ENCODE measurements around the gene KIAA1958.
"Not testable (repeated sequence)": the region's sequence is repeated elsewhere in the genome, so short reads cannot be mapped to it uniquely, and the experiment has no call there.

KIAA1958 gene

DNA sequence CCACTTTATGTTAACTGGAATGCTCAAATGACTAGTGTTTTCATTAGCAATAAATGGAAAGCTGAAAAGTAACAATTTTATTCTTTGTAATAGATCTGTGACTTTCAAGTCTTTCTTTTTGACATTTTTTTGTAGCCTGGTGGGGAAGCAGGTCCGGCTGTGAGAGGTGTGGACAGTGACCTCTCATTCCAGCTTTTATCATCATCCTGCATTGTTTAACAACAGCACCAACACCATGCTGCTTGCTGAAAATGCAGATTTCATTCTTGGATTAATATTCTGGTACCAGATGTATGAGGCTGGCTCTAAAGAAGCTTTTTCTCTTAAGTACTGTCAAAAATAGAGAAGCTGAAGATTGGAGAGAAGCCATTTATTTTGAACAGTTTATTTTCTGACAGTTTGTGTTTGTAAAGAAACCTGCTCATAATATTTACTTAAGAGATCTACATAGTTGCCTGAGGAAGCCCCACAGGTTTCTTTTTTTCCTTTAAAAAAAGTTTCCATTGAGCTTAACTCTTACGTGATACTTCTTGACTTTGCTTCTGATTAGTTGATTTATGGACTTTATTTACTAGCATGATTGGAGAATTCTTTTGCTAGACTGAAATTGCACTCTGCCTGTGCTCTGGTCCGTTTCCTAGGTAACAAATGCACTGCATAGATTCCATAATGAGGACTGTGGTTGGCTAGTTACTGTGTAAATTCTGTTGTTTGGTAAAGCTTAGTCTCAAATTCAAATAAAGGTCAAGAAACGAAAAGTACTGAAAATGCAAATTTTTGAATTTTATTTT is 3.4 kb downstream of the KIAA1958 start:
- no peak for DNase-seq

DNA sequence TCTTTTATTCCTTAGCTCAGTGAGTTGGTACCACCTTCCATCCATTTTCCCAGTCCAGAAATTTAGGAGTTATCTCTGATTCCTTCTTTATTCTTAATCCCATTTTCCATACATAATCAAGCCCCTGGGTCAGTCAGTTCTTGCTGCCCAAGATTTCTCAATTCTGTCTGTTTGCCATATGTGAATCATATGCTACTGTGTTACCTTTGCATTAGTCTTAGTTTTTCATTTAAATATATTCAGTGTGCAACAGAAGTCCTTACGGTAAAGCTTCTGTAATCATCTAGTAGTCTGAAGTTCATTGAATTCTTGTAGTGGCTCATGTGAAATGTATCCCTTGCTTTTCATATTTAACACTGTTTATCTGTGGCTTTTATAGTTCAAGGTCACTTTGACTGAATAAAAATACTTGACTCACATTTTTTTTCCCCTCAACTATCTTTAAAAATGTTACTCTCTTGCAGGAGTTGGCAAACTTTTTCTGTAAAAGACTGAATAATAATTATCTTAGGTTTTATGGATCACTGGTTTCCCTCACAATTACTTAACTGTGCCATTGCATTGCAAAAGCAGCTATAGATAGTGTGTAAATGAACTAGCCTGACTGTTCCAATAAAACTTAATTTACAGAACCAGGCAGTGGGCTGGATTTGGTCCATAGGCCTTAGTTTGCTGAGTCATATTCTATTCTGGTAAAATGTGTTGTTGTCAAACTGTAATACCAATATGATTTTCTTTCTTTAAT is 6.9 kb downstream of the KIAA1958 start:
- DNase-seq = no peak

DNA sequence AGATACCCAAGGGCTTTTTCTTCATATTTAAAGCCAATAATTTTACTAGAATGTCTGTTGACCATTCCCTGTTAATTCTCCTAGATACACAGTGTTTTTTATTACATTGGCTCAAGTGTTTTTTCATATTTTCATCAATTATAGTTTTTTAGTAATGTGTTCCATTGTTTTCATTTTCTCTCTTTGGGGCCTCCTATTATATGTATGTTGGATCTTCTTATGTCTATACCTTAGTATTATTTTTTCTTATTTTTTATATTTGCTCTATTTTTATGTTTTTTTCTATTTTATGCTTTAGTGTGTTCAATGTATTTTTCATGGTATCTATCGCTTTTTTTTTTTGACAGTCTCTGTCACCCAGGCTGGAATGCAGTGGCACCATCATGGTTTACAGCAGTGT is 7.5 kb downstream of the KIAA1958 start:
- DNase-seq = no peak

DNA sequence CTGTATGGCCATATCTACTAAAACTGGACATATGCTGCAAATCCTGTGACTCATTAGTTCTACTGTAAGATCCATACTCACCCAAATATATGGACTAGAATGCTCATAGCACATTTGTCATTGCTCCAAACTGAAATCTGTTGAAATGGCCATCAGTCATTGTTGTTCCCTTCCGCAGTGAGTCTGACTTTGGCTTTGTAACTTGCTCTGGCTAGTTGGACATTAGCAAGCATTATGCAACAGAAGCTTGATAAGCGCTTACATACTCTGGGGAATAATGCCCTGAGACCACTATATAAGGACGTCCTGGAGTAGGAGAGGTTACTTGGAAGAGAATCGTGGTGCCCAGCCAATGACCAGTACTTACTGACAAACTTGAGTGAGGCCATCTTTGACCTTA is 9.0 kb downstream of the KIAA1958 start:
- no peak for DNase-seq

DNA sequence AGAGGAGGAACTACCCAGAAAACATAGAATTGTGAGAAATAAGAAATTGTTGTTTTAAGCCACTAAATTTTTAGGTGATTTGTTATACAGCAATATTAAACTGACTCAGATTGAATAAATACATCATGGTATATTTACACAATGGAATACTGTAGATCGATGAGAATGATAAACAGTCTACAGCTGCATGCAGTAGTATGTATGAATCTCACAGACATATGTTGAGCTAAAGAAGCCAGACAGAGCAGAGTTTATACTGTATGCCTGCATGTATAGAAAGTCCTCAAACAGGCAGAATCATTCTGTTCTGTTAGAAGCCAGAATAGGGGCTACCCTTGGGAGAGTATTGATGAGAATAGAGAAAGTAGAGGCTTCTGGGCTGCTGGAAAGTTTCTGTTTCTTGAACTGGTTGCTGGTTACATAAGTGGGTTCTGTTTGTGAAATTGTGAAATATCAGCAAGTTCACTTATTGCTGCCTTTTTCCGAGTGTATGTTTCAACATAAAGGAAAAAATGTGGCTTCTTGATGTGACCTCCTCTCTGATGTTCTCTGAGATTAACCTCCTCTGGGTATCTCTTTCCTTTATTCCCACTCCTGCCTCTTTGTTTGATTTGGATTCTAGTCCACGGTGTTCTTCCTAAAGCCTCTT is 9.6 kb downstream of the KIAA1958 start:
- no peak for DNase-seq

DNA sequence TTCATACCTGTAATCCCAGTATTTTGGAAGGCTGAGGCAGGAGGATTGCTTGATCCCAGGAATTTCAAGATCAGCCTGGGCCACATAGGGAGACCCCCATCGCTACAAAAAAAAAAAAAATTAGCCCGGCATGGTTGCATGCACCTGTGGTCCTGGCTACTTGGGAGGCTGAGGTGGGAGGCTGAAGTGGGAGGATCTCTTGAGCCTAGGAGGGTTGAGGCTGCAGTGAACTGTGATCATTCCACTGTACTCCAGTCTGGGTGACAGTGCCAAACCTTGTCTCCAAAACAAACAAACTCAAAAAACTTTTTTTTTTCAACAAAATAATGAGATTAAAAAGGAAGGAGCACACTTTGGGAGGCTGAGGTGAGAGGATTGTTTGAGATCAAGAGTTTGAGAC is 14.2 kb downstream of the KIAA1958 start:
- DNase-seq = no peak

DNA sequence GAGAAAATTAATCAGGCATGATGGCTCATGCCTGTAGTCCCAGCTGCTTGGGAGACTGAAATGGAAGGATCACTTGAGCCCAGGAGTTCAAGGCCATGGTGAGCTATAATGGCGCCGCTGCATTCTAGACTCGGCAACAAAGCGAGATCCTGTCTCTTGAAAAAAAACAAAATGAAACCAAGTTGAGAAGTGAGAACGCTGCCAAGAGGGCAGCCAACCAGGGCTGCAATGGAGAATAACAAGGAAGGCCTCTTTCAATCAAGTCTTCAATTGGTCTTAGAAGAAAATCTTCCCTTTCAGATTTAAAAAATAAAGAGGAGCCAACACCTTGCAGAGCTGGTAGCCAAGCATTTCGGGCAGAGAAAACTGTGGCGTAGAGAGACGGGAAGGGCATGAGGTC is 14.7 kb downstream of the KIAA1958 start:
- DNase-seq = no peak

DNA sequence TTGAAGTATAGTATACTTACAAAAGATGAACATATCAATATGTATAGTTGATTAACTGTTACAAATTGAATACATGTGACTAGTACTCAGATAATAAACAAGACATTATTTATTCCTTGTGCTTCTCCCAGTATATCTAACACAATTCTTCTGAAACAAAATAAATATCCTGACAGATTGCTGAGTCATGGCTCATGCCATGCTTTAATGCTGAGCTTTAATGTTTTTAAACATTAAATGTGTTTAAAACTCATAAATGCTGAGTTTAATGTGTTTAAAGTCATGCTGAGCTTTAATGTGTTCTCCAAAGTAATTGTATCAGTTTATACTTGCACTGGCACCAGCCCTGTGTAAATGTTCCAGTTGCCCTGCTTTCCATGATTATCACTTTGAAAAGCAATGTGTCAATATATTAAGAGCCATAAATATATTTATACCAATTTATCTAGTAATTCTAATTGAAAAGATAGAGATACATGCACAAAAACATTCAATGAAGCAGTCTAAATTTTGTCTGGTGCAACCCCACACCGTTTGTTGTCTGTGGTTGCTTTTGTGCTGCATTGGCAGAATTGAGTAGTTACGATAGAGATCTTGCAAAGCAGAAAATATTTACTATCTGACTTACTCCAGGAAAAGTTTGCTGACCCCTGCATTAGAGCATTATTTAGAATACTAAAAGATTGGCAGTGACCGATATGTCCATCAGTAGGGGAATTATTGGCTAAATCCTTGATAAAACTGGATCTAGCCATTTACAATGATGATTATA is 15.7 kb downstream of the KIAA1958 start:
- DNase-seq = no peak

DNA sequence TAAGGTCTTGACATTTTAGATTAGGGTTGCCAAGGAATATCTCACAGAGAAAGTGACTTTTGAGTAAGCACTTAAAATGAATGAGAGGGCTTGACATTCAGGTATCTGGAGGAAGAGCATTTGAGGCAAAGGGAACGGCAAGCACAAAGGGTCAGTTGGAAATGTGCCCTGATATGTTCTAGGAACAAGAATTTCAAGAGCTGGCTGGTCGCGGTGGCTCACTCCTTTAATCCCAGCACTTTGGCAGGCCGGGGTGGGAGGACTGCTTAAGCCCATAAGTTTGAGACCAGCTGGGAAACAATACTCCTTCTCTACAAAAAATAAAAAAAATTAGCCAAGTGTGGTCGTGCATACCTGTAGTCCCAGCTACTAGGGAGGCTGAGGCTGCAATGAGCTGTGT is 16.5 kb downstream of the KIAA1958 start:
- no peak for DNase-seq

DNA sequence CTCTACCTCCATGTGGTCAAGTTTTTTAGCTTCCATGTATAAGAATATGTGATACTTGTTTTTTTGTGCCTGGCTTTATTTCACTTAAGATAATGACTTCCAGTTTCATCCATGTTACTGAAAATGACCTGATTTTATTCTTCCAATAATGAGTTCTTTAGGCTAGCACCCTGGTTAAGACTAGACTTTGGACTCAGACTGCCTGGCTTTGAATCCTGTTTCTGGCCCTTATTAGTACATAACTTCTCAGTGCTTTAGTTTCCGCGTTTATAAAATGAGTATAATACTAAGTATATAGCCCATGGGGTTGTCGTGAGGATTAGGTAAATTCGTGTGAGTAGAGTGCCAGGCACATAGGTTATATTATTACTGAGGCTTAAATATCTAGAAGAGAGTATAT is 18.5 kb downstream of the KIAA1958 start:
- no peak for DNase-seq

DNA sequence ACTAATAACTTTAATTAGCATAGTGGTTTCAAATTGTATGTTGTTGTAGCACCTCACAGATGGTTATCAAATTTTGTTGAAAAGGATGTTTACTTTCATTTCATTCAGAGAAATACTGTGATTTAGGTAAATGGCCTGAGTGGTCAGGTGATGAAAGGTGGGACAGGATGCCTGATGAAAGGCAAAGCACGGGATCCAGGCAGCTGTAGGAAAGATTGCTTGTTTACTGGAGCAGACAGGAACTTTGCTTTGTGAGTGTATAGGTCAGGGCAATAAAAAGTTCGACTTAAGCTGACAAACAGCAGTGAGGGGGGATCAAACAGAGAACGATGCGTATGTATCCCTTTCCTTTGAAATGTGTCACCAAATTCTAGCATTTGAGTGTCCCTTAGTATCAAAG is 19.0 kb downstream of the KIAA1958 start:
- no peak for DNase-seq

DNA sequence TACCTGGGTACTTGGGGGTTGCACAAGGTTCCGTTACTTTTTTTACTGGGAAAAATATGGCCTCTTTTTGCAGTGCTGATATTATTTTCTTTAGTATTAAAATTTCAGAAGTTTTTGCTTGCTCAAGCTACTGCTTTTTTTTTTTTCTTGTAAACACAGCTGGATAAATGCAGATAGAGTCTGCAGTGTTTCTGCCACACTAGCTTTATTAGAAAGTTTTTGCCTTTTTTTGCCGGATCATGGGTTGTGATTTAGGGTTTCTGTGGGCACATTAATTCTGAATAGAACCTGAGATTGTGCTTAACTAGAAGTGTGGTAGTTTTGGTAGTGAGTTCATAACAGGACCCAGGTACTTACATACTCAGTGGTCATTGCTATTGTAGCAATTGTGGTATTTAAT is 19.9 kb downstream of the KIAA1958 start:
- no peak for DNase-seq

DNA sequence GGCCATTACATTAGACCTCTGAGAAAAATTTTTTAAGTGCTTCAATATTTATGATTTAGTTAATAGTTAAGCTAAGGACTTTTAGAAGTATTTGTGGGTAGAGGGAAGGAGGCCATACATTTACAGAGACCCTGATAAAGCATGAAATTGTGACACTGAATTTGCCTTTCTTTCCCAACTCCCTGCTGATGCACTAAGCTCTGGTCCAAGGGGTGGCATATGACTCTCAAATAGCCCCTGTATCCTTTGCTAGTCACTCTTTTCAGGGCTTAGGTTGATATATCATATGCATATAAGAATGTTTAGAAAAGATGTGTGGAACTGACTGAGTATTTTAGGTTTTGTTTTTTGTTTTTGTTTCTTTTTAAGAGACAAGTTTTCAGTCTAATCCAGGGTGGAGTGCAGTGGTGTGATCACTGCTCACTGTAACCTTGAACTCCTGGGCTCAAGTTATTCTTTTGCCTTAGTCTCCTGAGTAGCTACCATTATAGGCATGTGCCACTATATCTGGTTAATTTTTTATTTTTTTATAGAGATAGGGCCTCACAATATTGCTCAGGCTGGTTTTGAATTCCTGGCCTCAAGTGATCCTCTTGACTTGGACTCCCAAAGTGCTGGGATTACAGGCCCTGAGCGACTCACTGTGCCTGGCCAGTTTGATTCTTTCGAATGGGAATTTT is 20.5 kb downstream of the KIAA1958 start:
- no peak for DNase-seq

DNA sequence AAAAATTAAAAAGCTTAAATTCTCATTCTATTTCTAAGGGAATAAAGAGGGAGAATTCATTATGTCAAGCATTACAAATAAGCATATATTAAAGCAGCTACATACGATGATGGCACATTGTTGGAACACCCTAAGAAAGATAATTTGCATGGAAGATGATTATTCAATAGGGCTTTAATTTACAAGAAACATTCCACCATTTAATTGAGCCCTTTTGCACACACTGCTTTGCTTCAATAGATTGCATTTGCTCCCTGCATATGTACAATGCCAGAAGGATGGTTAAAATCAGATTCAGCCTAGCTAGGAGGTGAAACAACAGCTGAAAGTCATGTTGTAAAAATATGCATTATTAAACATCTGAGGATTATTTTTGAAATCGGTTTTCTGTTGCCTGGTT is 21.8 kb downstream of the KIAA1958 start:
- no peak for DNase-seq

DNA sequence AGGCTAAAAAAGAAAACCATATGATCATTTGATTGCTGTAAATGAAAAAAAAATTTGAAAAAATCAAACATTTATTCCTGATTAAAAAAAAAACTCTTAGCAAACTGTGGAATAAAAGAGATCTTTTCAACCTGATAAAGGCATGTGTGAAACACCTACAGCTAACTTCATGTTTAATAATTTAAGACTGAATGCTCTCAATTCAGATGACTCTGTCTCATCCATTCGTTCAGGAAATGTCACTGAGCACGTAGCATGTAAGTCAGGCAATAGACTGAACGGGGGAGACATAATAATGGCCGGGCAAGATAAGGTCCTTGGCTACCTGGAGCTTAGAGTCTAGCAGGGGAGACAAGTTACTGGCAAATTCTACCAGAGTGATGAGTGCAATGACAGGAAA is 25.8 kb downstream of the KIAA1958 start:
- not testable (repeated sequence) for DNase-seq

DNA sequence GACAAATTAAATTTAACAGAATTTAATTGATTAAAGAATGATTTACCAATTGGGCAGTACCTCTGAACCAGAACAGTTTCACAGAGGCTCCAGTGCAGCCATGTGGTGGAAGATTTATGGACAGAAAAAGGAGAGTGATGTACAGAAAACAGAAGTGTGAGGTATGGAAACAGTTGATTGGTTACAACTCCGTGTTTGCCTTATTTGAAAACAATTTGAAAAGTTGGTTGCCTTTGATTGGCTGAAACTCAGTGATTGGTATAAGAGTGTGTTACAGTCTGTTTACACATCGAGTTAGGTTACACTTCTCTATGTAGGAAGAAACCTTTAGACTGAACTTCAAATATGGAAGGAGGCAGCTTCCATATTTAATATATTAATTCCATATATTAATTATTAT is 30.1 kb downstream of the KIAA1958 start:
- DNase-seq = no peak

DNA sequence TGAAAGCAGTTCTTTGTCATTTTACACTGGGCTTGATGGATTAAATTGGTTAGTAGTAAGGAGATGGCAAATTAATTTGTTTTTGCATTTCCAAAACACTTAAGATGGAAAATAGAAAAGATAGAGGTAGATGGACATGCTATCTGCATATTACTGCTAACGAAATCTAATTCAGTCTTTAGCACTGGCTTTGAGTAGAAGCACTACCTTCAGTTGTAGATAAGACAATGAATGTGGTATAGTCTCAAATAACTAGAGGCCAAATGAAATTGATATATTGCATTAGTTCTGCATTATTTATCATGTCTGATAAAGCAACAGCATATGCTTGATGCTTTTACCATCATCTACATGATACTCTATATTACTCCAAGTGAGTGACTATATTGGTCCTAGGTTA is 33.4 kb downstream of the KIAA1958 start:
- DNase-seq = no peak

DNA sequence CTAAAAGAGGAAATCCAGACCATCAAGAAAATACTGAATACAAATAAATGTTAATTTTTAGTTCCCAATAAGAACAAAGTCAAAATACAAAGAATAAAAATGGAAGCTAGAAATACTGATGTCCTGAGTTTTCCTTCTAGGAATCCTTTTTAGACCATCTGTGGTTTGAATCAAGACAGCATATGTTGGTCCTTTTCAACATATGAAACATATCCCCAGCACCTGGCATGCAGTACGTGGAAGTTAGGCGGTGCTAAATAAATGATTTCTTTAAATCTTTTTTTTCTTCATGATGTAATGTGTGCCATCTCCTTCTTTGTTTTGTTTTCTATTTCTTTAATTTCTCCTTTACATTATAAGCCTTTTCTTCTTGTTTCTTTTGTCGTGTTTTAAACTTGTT is 34.0 kb downstream of the KIAA1958 start:
- DNase-seq = no peak

DNA sequence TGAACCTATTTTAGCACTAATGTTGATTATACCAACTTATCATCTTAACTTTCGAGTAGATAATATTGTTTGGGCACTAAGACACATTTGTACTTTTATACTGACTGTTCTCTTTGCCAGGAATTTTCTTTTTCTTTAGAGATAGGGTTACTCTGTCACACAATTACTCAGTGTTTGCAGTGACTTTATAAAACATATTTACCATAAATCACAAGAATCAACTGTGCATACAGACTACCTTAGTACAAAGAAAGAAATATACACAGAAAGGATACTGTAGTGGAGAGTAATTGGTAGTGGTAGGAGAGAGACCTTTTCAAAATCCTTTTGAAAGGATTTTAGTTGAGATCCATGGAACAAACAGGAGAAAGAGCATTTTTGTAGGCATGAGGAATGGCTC is 40.3 kb downstream of the KIAA1958 start:
- DNase-seq = no peak

DNA sequence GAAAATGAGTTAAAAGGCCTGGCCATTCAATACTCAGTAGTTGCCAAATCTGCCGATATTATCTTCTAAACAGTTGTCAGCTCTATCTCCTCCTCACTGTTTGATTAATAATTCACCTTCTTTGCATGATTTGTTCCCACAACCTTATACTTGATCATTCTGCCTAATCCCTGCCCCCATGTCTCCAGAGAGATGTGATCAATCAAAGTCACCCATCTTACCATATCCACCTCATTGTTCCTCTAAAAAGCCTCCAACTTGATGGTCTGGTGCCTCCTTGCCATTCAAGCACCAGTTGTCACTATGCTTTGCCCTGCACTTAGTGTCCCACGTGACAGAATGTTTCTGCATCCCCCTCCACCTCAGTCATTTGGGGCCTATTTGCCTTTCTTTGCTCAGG is 41.3 kb downstream of the KIAA1958 start:
- no peak for DNase-seq

DNA sequence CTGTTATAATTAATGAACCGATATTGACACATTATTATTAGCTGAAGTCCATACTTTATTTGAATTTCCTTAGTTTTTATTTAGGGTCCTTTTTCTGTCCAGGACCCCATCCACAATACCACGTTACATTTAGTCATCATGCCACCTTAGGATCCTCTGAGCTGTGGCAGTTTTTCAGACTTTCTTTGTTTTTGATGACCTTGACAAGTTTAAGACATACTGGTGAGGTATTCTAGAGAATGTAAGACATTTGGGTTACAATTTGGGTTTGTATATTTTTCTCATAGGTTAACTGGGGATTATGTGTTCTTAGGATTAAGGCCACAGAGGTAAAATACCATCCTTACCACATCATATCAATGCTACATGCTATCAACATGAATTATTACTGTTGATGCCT is 42.7 kb downstream of the KIAA1958 start:
- DNase-seq = no peak

DNA sequence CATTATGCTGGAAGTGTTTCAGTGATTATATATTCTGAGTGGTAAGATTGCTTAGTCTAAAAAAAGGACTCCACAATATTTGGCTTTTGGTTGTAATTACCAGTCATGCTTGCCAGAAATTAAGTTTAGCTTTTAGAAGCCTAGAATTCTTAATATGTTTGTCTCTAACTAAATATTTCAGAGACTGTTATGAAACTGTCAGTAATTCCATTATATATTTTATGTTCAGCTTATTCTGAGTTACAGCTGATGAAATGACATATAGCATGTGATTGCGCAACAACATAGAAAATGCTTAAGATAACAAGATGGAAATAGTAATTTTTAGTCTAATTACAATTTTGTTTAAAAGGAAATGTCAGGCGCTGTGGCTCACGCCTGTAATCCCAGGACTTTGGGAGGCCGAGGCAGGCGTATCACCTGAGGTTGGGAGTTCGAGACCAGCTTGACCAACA is 44.2 kb downstream of the KIAA1958 start:
- DNase-seq = no peak

Data from CD4-positive, alpha-beta T cell treated with Interleukin-17A for 1 hour (primary cell).